ENCODE measurements around the gene CTSL. TPM values are rescaled to one million over a fixed set of nuclear protein-coding genes. Genes with fewer than 3 reads are reported as not detected.

CTSL gene
- total RNA-seq, 4 donors from 2014 or later: 102 to 290 (median 137) TPM

- no peaks in the 10 kb centered on the region for H3K27me3 ChIP-seq
- peaks cover 0 to 1% (median 0%) of the 10 kb centered on the region in 3 donors for H3K4me1 ChIP-seq
- no peak overlapping the region for H3K27ac ChIP-seq
- H3K36me3 ChIP-seq: no peaks in the 10 kb centered on the region
- H3K4me3 ChIP-seq: no peak overlapping the region
- TF ChIP-seq POLR2A (IDR thresholded peaks at IDR 0.05) (no peak), CTCF (IDR thresholded peaks at IDR 0.05) (no peak), POLR2AphosphoS5 (IDR thresholded peaks at IDR 0.05) (no peak), EP300 (IDR thresholded peaks at IDR 0.05) (no peak)
- ATAC-seq: no peak
- H3K9me3 ChIP-seq: no peaks in the 10 kb centered on the region
- WGBS, 2 donors (ENCODE audit: low coverage in 1 of 2): 91 to 100% methylated on average over 1 to 2 of the region's 2 CpGs
Measured at GRCh38 chr9:87720173-87720572, 5.7 kb upstream of the CTSL start.

GRCh38 chr9:87722393-87723088, 3.4 kb upstream of the CTSL start:
- Histone ChIP-seq H3K27me3 (no peaks in the 10 kb centered on the region), H3K36me3 (peaks cover 0 to under 1% of the 10 kb centered on the region in 2 donors), H3K4me1 (peaks cover 4 to 10% (median 6%) of the 10 kb centered on the region in 3 donors), H3K27ac (peak overlapping the region in 1 of 4 donors; percentile 14), H3K9me3 (no peaks in the 10 kb centered on the region), H3K4me3 (no peak overlapping the region)
- 80 to 100% methylated on average over 1 to 2 of the region's 5 CpGs for WGBS, 2 donors (ENCODE audit: low coverage in 1 of 2)
- ATAC-seq: no peak
- TF ChIP-seq CTCF (IDR thresholded peaks at IDR 0.05): no peak
- TF ChIP-seq POLR2AphosphoS5 (IDR thresholded peaks at IDR 0.05): no peak

GRCh38 chr9:87725356-87725899, 491 bp upstream of the CTSL start:
- TF ChIP-seq POLR2AphosphoS5 (IDR thresholded peaks at IDR 0.05) (no peak), POLR2A (IDR thresholded peaks at IDR 0.05) (no peak), CTCF (IDR thresholded peaks at IDR 0.05) (no peak), EP300 (IDR thresholded peaks at IDR 0.05) (no peak)
- Histone ChIP-seq H3K27me3 (no peaks in the 10 kb centered on the region), H3K4me1 (peaks cover 8 to 39% (median 8%) of the 10 kb centered on the region in 3 donors), H3K27ac (peak overlapping the region; percentile 88 to 97 (median 92)), H3K4me3 (peak overlapping the region; percentile 76 to 81), H3K9me3 (no peaks in the 10 kb centered on the region), H3K36me3 (peaks cover 0 to 30% of the 10 kb centered on the region in 2 donors)
- peak; percentile 41 for ATAC-seq
- 3 to 14% methylated on average over 7 to 16 of the region's 25 CpGs for WGBS, 2 donors (ENCODE audit: low coverage in 1 of 2)

- Histone ChIP-seq H3K27me3 (no peaks in the 10 kb centered on the region), H3K36me3 (peaks cover 0 to 56% of the 10 kb centered on the region in 2 donors), H3K9me3 (no peaks in the 10 kb centered on the region), H3K27ac (no peak overlapping the region), H3K4me1 (peaks cover 8 to 45% (median 8%) of the 10 kb centered on the region in 3 donors), H3K4me3 (no peak overlapping the region)
- 83 to 88% methylated on average over 1 to 2 of the region's 2 CpGs for WGBS, 2 donors (ENCODE audit: low coverage in 1 of 2)
- no peak for TF ChIP-seq POLR2AphosphoS5 (IDR thresholded peaks at IDR 0.05)
- no peak for TF ChIP-seq EP300 (IDR thresholded peaks at IDR 0.05)
- no peak for TF ChIP-seq POLR2A (IDR thresholded peaks at IDR 0.05)
- no peak for TF ChIP-seq CTCF (IDR thresholded peaks at IDR 0.05)
- ATAC-seq: no peak
Measured at GRCh38 chr9:87729246-87729645, 3.3 kb downstream of the CTSL start.

GRCh38 chr9:87731321-87731720, 5.4 kb downstream of the CTSL start:
- peaks cover 8 to 45% (median 8%) of the 10 kb centered on the region in 3 donors for H3K4me1 ChIP-seq
- H3K4me3 ChIP-seq: no peak overlapping the region
- peaks cover 0 to 56% of the 10 kb centered on the region in 2 donors for H3K36me3 ChIP-seq
- 78 to 86% methylated on average over 2 of the region's 2 CpGs for WGBS, 2 donors (ENCODE audit: low coverage in 1 of 2)
- peaks cover 13% of the 10 kb centered on the region for H3K27me3 ChIP-seq
- ATAC-seq: no peak
- TF ChIP-seq CTCF (IDR thresholded peaks at IDR 0.05) (no peak), EP300 (IDR thresholded peaks at IDR 0.05) (no peak), POLR2AphosphoS5 (IDR thresholded peaks at IDR 0.05) (no peak), POLR2A (IDR thresholded peaks at IDR 0.05) (no peak)
- no peaks in the 10 kb centered on the region for H3K9me3 ChIP-seq
- H3K27ac ChIP-seq: no peak overlapping the region
